GM21423 (cell line): ENCODE results near the gene CABCOCO1.
A peak's percentile ranks its signal among the peaks of the same experiment; 100 is the strongest.
"Not testable (repeated sequence)": the region's sequence is repeated elsewhere in the genome, so short reads cannot be mapped to it uniquely, and the experiment has no call there.

Experiments
- ATAC-seq: cut with Tn5 transposase; IDR thresholded peaks from one replicate; pipeline ENCODE4 v1.9.1; 2021; ENCODE audit warnings: mild to moderate bottlenecking, moderate library complexity; ENCODE audit not compliant: unreplicated experiment

Gene CABCOCO1

DNA sequence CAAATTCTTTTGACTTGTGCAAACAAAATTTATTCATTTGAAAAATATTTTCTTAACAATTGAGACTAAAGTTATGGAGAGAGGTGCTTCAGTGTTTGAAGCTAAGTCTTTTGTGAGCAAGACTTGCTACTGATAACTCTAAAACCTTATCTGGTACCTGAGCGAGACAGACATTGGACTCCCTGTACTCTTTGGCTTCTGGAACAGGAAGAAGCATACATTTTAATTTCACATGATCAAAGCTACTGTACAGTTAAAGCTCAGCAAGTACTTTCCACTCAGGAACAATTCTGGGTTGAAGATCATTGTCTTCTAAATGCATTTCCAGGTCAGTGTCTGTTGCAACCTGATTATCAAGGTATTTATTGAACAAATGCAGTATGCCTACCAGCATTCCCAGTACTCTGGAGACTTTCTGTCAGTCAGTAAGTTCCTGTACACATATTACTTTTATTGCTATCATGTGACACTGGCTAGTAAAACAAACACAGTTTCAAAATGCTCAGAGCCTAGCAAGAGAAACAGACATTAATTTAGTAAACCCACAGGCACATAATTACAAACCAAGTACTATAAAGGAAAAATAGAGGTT, 42.4 kb downstream of the CABCOCO1 start:
- ATAC-seq, result no peak

DNA sequence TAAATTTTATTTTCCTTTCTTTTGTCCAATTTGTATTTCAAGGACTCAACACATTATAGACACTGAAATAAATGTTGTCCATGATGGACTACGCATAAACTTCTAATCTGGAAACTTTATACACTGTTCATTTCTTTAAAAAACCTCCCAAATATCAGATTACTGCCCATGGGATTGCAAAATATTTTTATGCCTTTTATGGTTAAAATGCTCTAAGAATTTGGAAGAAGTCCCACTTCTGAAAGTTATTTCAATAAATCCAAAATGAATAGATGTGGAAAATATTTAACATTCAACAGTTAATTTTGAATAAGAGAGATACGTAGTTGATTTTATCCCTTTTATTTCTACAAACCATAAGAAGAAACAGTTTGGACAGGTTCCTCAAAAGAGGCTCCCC, 46.1 kb downstream of the CABCOCO1 start:
- no peak for ATAC-seq

DNA sequence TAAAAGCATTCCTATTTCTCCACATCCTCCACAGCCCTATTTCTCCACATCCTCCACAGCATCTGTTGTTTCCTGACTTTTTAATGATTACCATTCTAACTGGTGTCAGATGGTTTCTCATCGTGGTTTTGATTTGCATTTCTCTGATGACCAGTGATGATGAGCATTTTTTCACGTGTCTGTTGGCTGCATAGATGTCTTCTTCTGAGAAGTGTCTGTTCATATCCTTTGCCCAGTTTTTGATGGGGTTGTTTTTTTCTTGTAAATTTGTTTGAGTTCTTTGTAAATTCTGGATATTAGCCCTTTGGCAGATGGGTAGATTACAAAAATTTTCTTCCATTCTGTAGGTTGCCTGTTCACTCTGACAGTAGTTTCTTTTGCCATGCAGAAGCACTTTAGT, 49.4 kb downstream of the CABCOCO1 start:
- ATAC-seq, result not testable (repeated sequence)

DNA sequence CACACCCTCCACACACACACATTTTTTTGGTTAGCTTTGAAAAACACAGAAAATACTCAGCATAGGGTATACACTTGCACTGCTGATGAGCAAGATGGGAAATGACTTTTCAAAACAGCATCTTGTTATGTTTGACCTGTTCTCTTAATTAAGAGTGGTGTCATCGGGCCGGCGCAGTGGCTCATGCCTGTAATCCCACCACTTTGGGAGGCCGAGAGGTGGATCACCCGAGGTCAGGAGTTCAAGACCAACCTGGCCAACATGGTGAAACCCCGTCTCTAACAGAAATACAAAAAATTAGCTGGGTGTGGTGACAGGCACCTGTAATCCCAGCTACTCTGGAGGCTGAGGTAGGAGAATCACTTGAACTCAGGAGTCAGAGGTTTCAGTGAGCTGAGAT, 56.7 kb downstream of the CABCOCO1 start:
- ATAC-seq, result not testable (repeated sequence)

DNA sequence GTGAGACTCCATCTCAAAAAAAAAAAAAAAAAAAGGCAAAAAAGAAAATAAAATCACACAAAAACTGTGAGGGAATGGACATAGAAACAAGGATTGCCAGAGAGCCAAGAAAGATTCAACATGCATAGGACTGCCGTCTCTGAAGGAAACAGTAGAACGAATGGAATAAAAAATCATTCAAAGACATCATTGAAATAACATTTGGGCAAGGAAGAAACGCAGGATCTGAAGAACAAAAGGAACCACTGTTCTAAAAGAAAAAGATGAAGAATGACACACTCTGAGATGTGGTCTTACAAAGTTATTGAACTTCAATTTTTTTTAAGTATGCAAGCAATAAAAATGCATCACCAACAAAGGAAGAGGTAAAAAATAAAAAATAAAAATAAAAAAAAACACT, 57.2 kb downstream of the CABCOCO1 start:
- ATAC-seq, result no peak

DNA sequence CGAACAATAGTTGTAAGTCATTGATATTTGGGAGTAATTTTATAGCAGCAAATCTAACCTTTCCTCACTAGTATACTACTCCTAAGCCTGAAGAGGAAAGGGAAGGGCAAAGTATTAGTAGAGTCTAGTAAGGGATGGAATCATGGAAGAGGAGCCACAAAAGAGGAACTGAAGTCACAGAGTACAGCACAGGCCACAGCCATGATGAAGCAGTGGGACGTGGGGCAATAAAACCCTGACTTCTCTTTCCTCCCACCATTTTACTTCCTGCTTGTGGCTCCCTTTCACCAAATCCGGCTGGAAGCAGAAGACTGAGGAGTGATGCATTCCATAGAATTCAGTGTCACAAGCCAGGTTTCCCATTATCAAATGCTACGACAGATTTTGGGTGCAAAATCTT, 58.7 kb downstream of the CABCOCO1 start:
- ATAC-seq, result no peak

DNA sequence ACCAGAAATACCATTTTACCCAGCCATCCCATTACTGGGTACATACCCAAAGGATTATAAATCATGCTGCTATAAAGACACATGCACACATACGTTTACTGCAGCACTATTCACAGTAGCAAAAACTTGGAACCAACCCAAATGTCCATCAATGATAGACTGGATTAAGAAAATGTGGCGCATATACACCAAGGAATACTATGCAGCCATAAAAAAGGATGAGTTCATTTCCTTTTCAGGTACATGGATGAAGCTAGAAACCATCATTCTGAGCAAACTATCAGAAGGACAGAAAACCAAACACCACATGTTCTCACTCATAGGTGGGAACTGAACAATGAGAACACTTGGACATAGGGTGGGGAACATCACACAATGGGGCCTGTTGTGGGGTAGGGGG, 62.5 kb downstream of the CABCOCO1 start:
- not testable (repeated sequence) for ATAC-seq

DNA sequence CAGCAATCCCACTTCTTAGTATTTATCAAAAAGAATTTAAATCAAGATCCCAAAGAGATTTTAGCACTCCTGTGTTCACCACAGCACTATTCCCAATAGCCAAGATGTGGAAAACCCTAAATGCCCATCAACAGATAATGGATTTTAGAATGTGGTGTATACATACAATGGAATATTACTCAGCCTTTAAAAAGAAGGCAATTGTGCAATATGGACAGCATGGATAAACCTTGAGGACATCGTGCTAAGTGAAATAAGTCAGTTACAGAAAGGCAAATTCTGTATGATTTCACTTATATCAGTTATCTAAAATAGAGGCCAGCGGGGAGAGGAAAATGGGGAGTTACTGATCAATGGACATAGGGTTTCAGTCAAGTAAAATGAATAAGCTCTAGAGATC, 66.9 kb downstream of the CABCOCO1 start:
- no peak for ATAC-seq

DNA sequence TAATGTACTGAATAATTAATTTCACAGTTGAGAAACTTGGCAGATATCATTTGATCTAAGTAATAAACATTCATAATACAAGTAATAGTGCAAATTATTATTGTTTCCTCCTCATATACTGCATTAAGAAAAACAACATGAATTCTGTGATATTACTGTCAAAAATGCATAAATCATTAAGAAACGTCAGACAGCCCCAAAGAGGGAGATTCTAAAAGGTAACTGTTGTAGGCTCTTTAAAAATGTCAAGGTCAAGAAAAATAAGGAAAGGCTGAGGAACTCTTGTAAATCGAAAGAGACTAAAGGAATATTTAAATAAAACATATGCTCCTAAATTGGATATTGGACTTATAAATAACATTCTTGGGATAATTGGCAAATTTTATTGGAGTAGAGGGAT, 67.9 kb downstream of the CABCOCO1 start:
- ATAC-seq, result no peak

DNA sequence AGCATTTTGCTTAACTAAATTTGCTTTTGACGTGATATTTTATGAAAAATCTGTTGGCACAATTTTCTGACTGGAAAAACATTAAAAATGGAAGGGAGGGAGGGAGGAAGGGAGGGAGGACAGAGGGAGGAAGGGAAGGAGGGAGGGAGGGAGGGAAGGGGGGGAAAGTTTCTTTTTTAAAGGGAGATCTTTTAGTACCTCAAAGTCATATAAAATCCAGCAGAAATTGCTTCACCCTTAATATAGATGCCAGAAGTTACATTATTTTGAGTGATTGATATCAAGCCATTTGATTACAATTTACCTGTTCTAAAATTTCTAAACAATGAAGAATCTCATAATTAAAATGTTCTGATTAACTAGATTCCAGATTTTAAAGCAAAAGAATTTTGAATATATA, 68.9 kb downstream of the CABCOCO1 start:
- no peak for ATAC-seq

DNA sequence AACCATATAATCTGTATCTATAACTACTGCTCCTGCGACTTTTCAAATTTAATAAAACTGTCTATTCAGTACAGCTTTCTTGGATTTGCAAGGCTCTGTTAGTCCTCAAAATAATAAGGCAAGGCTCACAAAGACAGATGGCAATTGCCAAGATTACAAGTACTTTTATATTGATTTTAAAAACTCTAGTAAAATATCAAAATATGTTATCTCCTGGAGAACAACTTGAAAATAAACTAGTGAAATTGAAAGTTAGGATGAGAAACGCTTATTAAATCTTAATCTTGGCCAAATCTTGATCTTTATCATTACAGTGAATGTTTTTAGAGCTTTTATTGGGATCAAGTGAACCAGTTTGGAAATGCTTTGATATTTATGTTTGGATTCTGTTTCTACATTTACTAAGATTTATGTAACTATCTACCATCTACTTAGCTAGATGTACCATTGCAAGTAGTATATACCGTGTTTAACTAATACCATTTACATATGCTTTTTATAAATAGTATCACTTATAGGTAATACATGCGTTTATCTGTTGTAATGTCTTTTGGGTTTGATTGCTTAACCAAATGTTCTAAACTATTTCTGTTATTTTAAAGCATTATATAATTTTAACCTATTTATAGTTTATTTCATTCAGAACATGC, 70.0 kb downstream of the CABCOCO1 start:
- ATAC-seq, result no peak

DNA sequence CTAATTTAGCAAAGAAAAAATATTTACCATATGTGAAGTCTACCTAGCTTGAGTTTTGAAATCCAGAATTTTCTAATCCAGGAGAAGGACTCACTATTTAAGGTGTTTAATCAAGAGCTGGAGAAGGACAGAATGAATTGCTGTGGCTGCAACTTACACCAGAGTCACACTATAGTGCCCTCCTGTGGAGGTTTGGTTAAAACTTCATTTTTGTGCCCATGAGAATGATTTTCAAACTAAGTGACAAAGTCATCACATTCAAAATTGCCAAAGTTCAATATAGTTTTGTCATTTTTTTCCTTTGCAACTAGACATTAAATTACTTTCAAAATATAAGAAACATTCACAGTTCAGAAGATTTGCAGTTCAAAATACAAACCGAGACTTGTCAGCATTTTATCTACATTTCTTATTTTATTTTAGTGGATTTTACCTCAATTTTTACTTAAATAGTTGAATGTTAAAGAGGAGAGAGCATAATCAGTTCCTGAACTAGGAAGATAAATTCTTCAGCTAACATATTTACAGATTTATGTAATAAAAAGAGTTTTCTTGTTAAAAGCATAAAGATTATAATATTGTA, 70.7 kb downstream of the CABCOCO1 start:
- ATAC-seq, result no peak

DNA sequence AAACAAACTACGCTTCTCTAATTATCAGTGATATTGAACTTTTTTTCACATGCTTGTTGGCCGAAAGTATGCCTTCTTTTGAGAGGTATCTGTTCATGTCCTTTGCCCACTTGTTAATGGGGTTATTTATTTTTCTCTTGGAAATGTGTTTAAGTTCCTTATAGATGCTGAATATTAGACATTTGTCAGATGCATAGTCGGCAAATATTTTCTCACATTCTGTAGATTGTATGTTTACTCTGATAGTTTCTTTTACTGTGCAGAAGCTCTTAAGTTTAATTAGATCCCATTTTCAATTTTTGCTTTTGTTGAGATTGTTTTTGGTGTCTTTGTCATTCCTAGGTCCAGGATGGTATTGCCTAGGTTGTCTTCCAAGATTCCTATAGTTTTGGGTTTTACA, 73.2 kb downstream of the CABCOCO1 start:
- no peak for ATAC-seq

DNA sequence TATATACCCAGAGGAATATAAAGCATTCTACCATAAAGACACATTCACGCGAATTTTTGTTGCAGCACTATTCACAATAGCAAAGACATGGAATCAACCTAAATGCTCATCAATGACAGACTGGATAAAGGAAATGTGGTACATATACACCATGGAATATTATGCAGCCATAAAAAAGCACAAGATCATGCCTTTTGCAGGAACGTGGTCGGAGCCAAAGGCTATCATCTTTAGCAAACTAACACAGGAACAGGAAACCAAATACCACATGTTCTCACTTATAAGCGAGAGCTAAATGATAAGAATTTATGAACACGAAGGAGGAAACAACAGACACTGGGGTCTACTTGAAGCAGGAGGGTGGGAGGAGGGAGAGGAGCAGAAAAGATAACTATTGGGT, 74.7 kb downstream of the CABCOCO1 start:
- not testable (repeated sequence) for ATAC-seq

DNA sequence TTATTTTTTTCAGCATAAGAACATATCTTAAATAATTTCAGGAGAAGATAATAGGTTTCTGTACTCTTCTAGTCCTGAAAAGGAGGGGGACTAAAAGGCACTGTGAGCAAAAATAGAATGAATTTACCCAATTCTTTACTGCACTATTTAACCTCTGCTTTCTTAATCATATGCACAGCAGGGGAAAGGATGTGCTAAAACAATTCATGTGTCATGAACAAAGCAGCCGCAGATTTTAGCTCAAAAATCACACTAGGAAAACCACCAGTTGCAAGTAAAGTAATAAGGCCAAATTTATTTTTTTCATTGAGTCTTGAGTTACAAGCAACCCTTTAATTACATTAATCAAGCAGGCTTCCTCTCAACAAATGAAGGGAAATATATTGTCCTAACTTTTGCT, 80.1 kb downstream of the CABCOCO1 start:
- no peak for ATAC-seq

DNA sequence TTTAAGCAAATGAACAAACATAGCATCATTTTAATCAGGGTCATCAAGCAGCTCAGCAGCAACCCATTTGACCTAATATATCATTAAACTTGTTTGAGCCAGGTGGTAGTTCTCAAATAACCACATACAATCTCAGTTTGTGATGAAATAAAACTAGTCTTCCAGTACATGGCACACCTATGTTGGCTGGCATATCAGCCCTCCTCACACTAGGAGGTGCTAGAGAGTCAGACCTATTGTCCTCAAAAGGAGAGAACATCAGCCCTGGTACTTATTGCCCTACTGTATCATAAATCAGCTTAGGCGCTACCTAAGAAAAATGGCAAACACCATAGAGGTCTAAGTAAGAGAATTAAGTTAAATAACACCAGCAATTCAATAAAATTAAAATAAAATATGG, 81.7 kb downstream of the CABCOCO1 start:
- no peak for ATAC-seq

DNA sequence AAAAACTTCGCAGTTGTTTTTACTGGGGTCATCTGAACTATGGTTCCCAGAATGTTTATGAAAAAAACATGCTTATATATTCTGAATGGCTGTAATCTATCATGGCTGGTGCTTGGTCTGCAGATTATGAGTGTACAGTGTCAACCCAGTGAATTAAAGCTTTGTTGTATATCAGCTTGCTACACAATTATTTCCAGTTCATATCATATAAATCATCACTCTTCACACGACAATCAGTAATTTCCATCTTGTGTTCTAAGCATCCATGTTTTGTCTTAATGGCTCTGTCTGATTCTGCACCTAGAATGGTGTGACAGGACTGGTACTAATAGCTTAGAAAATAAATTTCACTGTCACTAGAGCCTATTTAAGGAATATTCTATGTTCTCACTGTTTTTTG, 83.6 kb downstream of the CABCOCO1 start:
- ATAC-seq, result no peak

DNA sequence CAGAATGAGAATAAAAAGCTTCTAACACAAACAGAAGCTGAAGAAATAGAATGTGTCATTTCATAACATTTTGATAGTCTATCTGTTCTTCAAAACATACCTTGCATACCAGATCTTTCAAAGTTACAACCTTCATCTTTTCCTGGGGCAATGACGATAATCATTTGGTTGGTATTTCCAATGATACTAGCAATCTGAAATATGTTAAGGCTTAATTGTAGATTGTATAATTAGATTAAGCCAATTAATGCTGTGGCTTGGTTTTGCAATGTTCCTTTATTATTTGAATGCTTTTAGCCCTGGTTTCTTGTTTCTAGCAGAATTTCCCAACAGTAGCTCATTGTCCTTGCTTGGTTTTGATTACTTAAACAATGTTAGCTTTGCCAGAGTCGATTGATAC, 84.6 kb downstream of the CABCOCO1 start:
- no peak for ATAC-seq

DNA sequence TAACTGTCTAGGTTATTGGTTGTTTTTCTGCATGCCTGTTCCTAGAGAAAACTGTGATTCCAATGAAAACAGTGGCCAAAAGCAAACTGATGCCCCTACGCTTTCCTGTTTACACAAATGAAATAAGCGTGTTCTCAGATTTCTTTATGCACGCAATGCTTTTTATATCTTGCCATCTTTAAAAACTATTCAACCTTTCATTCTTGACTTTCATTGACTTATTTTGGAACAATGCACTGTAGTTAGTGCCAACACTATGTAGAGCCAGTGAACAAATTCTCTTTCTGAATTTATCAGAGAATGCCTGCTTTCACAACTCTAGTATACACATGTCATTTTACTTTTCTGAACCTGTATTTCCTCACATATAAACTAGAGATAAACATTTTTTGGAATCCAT, 86.6 kb downstream of the CABCOCO1 start:
- no peak for ATAC-seq

DNA sequence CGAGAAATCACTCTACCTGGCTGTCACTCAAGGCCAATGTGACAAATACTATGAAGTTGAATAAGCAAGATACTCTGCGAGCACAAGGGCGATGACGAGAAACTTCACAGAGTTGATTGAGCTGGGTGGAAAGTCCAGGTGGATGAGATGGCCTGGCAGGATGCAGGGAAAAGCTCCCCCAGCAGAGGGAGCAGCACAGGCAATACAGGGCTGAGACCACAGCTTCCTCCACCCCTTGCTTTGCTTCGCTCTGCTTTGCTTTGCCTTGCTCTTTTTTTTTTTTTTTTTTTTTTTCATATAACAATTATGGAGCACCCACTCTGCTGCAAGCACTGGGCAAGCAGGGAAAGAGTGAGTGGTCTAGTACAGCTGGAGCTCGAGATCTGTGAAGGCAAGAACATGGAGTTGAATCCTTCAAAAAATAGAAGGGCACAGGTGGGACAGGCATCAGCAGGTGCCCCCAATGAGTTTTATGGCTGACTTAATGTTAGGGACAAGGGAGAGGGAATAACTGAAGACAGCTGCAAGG, 88.3 kb downstream of the CABCOCO1 start:
- peak; percentile 79 for ATAC-seq

DNA sequence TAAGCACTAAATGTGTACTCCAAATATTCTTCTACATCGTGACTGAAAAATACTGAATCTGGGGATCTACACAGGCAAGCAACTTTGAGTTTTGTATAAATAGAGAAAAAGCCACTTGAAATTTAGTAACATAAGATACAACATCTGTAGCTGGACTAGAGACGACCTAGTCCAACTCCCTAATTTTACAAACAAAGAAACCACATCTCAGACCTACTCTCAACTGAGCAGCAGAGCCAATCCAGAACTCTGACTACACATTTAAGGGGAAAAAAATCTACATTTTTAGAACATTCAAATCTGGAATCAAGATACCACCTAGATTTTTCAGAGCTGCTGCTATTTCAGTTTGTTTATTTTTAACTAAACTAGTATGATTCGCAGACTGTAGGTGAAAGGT, 88.9 kb downstream of the CABCOCO1 start:
- ATAC-seq, result no peak
